Measurements from ENCODE around the gene CFH. TPM values are rescaled to one million over a fixed set of nuclear protein-coding genes. Genes with fewer than 3 reads are reported as not detected.

The CFH gene
- total RNA-seq, result 3.2 and 5.6 TPM in 2 replicates

DNA sequence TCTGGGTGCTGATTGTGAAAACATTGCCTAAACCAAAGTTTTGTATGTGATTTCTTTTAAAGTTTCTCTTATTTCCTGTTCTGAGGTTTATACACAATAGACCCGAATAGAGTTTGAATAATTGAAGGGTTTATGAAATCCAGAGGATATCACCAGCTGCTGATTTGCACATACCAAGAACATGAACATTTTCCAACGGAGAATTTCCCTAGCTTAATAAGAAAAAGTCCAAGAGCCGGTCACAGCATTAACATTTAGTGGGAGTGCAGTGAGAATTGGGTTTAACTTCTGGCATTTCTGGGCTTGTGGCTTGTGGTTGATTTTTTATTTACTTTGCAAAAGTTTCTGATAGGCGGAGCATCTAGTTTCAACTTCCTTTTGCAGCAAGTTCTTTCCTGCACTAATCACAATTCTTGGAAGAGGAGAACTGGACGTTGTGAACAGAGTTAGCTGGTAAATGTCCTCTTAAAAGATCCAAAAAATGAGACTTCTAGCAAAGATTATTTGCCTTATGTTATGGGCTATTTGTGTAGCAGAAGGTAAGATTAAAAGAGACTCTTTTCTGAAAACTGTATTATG is at the start of gene CFH:
CFH (plus strand) TSS at position 407 of the 579 bp plus-strand sequence; CDS start at position 482, 75 bp downstream.

DNA sequence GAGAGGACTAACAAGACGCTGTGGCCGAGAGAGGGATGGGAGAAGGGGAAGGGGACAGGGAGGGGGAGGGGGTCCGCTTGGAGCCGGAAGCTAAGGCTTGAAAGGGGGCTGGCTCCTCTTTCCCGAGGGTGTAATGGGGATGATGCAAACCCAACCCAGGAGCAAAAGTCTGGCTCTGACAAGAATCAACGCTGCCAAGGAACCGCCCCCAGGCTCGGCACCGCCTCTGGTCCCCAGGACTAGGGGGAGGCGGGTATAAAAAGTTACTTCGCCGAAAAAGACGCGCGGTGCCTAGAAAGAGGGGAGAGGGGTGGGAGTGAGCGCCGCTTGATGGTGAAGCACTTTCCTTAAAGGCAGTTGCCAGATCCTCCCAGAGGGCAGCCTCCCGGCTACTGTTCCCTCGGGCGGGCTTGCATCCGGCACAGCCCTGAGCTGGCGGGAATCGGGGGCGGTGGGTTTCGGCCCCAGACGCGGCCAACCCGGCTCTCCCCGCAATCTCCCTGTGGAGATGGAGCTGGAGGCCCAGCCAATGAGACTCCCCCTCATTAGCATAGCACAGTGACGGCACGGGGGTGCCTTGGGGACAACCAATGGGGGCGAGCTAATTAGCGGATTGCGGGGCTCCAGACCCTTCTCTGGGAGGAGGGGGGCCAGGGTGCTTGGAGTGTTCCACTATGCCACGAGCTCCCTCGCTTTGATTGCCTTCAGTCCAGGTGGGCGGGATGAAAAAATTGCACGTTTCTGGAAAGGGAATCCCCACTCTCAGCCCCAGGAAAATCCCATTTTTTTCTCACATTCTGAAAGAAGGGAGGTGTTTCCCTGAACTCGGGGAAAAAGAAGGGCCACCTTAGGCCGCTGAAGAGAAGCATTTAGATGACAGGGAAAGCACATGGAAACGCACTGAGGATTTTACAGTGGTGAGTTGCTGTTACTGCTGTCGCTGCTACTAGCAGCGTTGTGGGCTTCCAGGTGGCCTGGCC is 43.2 kb upstream of the CFH start, which contains the start of gene KCNT2:
KCNT2 (minus strand) TSS at position 51 of the 980 bp plus-strand sequence. CDS start 131 bp downstream, outside the sequence.

DNA sequence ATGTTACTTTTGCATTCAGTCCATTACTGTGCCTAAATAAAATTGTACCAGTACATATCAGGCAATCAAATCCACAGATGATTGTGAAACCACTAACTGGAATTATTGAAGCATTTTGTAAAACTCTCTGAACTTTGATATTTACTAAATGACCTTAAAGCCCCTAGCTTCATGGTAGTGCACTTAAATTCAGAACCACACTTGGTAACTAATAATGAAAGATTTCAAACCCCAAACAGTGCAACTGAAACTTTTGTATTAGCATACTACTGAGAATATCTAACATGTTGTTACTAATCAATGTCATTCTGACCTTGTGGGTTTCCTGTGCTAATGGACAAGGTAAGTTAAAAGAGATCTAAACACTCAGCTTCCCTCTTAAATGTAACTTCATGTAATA is 122.8 kb downstream of the CFH start, which contains the start of gene CFHR3:
CFHR3 (plus strand) TSS at position 238 of the 400 bp plus-strand sequence; CDS start at position 285, 47 bp downstream.

Other genes starting within 250 kb of the CFH start
- 0.13 TPM in 1 of 2 replicates, not detected in the other for gene KCNT2, start 43.6 kb upstream of the CFH start, total RNA-seq
- gene CFHR3, start 122.8 kb downstream of the CFH start, total RNA-seq, result not detected in 2 replicates
- not detected in 2 replicates for gene CFHR1, start 167.7 kb downstream of the CFH start, total RNA-seq
- not detected in 2 replicates for gene CFHR4, start 236.0 kb downstream of the CFH start, total RNA-seq

All from mammary microvascular endothelial cell (primary cell).